ENCODE data around the gene FOLR3. TPM values are rescaled to one million over a fixed set of nuclear protein-coding genes. Genes with fewer than 3 reads are reported as not detected.
"Not testable (repeated sequence)": the region's sequence is repeated elsewhere in the genome, so short reads cannot be mapped to it uniquely, and the experiment has no call there.

Gene FOLR3
- total RNA-seq, 1 experiment from 2014 or later: not detected

DNA sequence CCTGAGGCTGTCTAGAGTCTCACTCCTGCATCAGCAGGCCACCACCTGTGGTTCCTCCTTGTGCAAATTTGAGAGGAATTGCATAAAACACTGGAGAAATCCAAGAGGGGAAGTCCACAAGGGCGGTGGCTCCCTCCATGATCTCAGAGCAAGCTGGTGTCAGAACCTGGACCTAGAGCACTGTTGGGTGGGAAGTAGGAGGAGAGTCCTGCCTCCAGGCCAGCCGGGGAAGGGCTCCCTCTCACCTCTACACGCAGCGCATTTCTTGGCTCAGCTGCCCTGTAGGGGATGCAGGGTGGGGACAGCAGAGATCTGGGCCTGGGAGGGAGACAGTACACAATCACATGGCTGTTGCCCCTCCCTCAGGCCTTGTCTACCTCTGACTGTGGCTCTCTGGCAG lies 36.5 kb downstream of the FOLR3 start:
- H2AFZ ChIP-seq (ENCODE audit: low read length); H3K4me2 ChIP-seq (ENCODE audit: low read length); DNase-seq; ATAC-seq; H3K4me3 ChIP-seq (ENCODE audit: low read length); H3K79me2 ChIP-seq (ENCODE audit: low read length); BruUV-seq (replicated peaks); H3K9ac ChIP-seq (ENCODE audit: low read length); H3K27me3 ChIP-seq (ENCODE audit: low read length); H3K36me3 ChIP-seq (ENCODE audit: low read depth, low read length); H3F3A ChIP-seq (ENCODE audit: low read length, unreplicated experiment); intact Hi-C loops (cut with micrococcal nuclease); POLR2A ChIA-PET (ENCODE audit: unreplicated experiment); H3K9me3 ChIP-seq (ENCODE audit: low read length); H4K20me1 ChIP-seq (ENCODE audit: low read length); CTCF ChIA-PET; H3K27ac ChIP-seq (ENCODE audit: low read length); H3K9me2 ChIP-seq (replicated peaks; ENCODE audit: low read length); H3K4me1 ChIP-seq (ENCODE audit: insufficient read depth, low read length): not testable (repeated sequence)

- POLR2A ChIA-PET (ENCODE audit: unreplicated experiment): no interaction called here
- ATAC-seq: no peak
- no TSS peak for BruUV-seq (replicated peaks)
These were observed 37.8 kb downstream of the FOLR3 start for GRCh38 chr11:72173291-72173690.

DNA sequence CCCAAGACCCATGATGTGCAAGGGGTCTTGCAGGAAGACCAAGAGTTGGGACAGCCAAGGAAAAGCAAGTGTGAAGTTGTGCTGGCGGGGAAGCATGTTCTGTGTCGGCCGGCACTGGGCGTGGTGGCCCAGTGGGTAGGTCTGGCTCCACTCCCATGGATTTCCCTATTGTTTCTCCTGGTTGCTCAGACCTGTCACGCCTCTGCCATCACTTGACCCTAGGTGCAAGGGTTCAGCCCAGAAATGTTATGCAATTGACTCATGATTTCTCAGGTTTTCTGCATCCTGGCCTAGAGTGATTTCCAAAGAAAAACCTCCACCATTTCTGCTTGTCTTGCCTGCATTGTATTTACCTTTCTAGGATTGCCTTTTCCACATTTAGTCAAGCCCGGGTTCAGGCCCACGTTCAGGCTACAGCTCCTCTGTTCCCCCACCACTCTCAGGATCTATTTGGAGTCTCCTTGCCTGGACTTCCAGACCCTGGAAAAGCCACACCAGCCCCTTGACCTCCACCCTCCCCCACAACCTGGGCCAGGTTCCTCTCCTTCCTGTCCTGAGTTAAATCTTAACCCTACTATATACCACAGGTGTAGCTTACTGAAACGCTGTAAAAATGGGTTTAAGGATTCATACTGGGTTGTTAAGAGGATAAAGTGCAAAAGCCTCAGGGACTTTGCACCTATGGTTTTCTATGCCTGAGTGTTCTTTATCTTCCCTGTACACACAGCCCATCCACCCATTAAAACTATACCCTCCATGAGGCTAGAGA lies 39.0 kb downstream of the FOLR3 start:
- Histone ChIP-seq H3K27me3 (ENCODE audit: low read length) (peaks cover 4% of the 10 kb centered on the region; the same call in 1 of the 2 replicates), H2AFZ (ENCODE audit: low read length) (no peak overlapping the region), H3K79me2 (ENCODE audit: low read length) (no peaks in the 10 kb centered on the region), H3K36me3 (ENCODE audit: low read depth, low read length) (no peaks in the 10 kb centered on the region), H3K4me2 (ENCODE audit: low read length) (no peak overlapping the region), H3K4me1 (ENCODE audit: insufficient read depth, low read length) (peaks cover 7% of the 10 kb centered on the region; the same call in 1 of the 2 replicates), H3K9me3 (ENCODE audit: low read length) (no peaks in the 10 kb centered on the region), H3F3A (ENCODE audit: low read length, unreplicated experiment) (no peaks in the 10 kb centered on the region), H3K9ac (ENCODE audit: low read length) (no peak overlapping the region), H3K9me2 (replicated peaks; ENCODE audit: low read length) (no peaks in the 10 kb centered on the region), H4K20me1 (ENCODE audit: low read length) (no peaks in the 10 kb centered on the region), H3K4me3 (ENCODE audit: low read length) (no peak overlapping the region), H3K27ac (ENCODE audit: low read length) (no peak overlapping the region)
- intact Hi-C loops (cut with micrococcal nuclease): no loop called here
- no TSS peak for BruUV-seq (replicated peaks)
- CTCF ChIA-PET: no interaction called here
- POLR2A ChIA-PET (ENCODE audit: unreplicated experiment): no interaction called here
- ATAC-seq (no peak), DNase-seq (peak; percentile 37)
- TF ChIP-seq, protein P1, sequence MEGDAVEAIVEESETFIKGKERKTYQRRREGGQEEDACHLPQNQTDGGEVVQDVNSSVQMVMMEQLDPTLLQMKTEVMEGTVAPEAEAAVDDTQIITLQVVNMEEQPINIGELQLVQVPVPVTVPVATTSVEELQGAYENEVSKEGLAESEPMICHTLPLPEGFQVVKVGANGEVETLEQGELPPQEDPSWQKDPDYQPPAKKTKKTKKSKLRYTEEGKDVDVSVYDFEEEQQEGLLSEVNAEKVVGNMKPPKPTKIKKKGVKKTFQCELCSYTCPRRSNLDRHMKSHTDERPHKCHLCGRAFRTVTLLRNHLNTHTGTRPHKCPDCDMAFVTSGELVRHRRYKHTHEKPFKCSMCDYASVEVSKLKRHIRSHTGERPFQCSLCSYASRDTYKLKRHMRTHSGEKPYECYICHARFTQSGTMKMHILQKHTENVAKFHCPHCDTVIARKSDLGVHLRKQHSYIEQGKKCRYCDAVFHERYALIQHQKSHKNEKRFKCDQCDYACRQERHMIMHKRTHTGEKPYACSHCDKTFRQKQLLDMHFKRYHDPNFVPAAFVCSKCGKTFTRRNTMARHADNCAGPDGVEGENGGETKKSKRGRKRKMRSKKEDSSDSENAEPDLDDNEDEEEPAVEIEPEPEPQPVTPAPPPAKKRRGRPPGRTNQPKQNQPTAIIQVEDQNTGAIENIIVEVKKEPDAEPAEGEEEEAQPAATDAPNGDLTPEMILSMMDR (conservative IDR thresholded peaks at IDR 0.05; ENCODE audit: low read depth, low read length): no peak
- TF ChIP-seq EZH2 (IDR thresholded peaks at IDR 0.05; ENCODE audit: low read length, unreplicated experiment) (no peak), EZH2phosphoT487 (IDR thresholded peaks at IDR 0.05; ENCODE audit: borderline replicate concordance, low read length) (no peak)

More at GRCh38 chr11:72173291-72173690, 37.8 kb downstream of the FOLR3 start:
- TF ChIP-seq EZH2phosphoT487 (IDR thresholded peaks at IDR 0.05; ENCODE audit: borderline replicate concordance, low read length) (no peak), EZH2 (IDR thresholded peaks at IDR 0.05; ENCODE audit: low read length, unreplicated experiment) (no peak)
- TF ChIP-seq, protein P1 (conservative IDR thresholded peaks at IDR 0.05; ENCODE audit: low read depth, low read length): no peak
- intact Hi-C loops (cut with micrococcal nuclease): no loop called here
- no peaks in the 10 kb centered on the region for H3K9me3 ChIP-seq (ENCODE audit: low read length)
- CTCF ChIA-PET: no interaction called here
- peaks cover 3% of the 10 kb centered on the region; the same call in 1 of the 2 replicates for H3K4me1 ChIP-seq (ENCODE audit: insufficient read depth, low read length)
- H4K20me1 ChIP-seq (ENCODE audit: low read length): no peaks in the 10 kb centered on the region
- no peaks in the 10 kb centered on the region for H3K9me2 ChIP-seq (replicated peaks; ENCODE audit: low read length)
- H3K27ac ChIP-seq (ENCODE audit: low read length): no peak overlapping the region
- no peak overlapping the region for H3K9ac ChIP-seq (ENCODE audit: low read length)
- DNase-seq: no peak
- no peak overlapping the region for H3K4me2 ChIP-seq (ENCODE audit: low read length)
- H2AFZ ChIP-seq (ENCODE audit: low read length): no peak overlapping the region
- H3K79me2 ChIP-seq (ENCODE audit: low read length): no peaks in the 10 kb centered on the region
- H3K36me3 ChIP-seq (ENCODE audit: low read depth, low read length): no peaks in the 10 kb centered on the region
- H3K27me3 ChIP-seq (ENCODE audit: low read length): peaks cover 4% of the 10 kb centered on the region; the same call in 1 of the 2 replicates
- H3K4me3 ChIP-seq (ENCODE audit: low read length): no peak overlapping the region
- H3F3A ChIP-seq (ENCODE audit: low read length, unreplicated experiment): no peaks in the 10 kb centered on the region

All from PC-3 (cell line).